Left ventricle myocardium superior (tissue), 1 donor: ENCODE results near the gene AMFR. TPM values are rescaled to one million over a fixed set of nuclear protein-coding genes. Genes with fewer than 3 reads are reported as not detected.

Source experiments
- ATAC-seq: fragments of 200-7000 bp; cut with Tn5 transposase; one replicate; pipeline ENCODE4 v1.9.1; 2020; ENCODE audit warnings: mild to moderate bottlenecking, moderate library complexity
- DNase-seq: peaks from one replicate; pipeline ENCODE4 v3.0.0-alpha.2; 2020
- intact Hi-C: fragments of 100-400 bp; cut with micrococcal nuclease; formaldehyde crosslinking; loops from one replicate; pipeline ENCODE4 v1.11.0; 2022
- total RNA-seq: library from RNA; stranded (reverse); fragmentation: NEBNext Ultra II Directional; extraction: Animal tissue kit (Norgen Biotek cat#: 25700); gene quantifications from one replicate; pipeline ENCODE4 v1.2.1, GENCODE V29; 2021
- donor health status: DM: no; HTN: yes; CAD: no; lungs with severe emphysema.

AMFR gene
- total RNA-seq, 1 donor from 2014 or later, result 59.1 TPM

DNA sequence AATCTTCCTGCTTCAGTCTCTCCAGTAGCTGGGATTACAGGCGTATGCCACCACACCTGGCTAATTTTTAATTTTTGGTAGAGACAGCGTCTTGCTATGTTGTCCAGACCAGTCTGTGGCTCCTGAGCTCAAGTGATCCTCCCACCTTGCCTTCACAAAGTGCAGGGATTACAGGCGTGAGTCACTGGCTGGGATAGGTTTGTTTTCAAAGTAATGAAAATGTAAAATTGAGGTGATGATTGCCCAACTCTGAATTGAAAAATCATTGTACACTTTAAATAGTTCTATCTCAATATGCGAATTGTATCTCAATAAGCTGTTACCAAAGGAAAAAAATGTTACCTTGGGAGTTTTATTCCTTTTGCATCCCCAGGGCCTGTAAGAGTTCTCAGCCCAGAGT lies 1.2 kb upstream of the AMFR start:
- intact Hi-C loops, result no loop called here
- DNase-seq (no peak), ATAC-seq (no peak)

DNA sequence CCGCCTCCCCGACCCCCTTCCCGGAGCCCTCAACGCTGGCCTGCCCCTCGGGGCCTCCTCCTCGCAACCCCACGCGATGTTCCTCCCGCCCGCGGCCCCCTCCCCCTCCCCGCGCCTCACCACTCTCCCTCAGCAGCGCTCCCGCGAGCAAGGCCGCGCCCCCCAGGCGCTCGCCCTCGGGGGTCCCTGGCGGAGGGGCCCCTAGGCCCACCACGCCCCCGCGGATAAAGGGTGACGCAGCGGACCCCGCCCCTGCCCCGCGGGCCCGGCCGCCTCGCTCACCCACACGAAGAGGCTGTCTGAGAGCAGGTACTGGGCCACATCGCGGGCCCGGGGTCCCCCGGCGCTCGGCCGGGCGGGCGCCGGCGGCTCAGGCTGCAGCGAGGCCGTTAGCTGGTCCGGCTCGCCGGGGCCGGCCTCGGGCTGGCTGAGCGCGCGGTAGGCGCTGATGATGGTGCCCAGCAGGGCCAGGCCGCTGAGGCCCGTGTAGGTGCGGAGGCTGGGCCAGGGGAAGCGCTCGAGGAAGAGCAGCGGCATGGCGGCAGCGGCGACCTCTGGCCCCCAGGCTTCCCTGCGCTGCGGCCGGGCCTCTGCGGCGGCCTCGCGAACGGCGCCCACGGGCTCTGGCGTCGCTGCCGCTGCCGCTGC lies 430 bp downstream of the AMFR start:
- ATAC-seq (peak; percentile 40), DNase-seq (peak; percentile 58)
- intact Hi-C loops, result no loop called here

DNA sequence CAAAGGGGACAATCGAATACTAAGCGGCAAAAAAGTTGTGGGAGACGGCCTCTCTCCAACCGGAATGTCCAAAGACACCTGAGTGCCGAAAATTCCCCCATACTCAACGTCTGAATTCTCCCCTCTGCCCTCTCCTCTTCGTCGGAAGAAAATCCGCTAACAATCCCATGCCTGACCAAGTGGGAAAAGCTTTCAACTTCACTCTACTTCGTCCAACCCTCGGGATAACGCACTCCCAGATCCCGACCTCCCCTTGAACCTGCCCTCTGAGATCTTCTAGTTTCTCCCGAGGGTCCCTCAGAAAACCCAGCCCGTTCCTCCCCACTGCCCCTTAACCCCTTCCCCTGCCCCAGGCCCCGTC lies 961 bp downstream of the AMFR start:
- intact Hi-C loops, result no loop called here
- no peak for DNase-seq
- peak; percentile 5 for ATAC-seq

DNA sequence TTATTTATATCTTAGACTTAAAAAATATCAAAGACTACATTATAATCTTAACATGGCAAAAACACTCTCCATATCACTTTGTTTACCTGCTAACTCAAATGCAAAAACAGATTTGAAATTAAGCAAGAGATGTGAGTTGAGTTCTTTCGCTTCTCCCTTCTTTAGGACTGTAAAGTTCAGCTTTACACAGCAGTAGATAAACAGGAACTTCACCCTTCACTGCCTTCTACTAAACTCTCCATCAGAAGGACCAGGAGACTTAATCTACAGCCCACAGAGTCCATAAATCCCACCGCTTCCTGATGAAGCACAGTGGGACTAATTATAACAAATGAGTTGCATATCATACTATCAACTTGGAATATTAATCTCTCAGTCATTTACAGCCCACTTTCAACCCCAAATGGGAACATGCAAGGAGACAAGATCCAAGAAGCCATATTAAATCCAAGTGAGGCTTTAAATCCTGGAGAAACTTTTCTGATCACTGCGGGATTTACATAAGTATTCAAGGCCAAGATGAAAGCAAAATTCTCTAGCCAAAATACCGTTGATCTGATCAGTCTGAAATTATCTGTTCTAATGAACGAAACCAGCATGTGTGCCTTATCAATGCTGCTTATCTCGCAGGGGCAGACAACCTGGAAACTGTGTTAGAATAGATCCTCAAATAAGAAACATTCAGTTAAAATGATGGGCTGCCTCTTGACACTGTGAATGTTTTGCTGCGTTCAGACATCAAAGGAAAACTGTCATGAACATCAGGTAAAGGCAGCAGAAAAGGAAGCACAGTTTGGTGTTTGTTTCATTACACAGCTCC lies 1.6 kb downstream of the AMFR start:
- DNase-seq (no peak), ATAC-seq (no peak)
- intact Hi-C loops, result no loop called here

DNA sequence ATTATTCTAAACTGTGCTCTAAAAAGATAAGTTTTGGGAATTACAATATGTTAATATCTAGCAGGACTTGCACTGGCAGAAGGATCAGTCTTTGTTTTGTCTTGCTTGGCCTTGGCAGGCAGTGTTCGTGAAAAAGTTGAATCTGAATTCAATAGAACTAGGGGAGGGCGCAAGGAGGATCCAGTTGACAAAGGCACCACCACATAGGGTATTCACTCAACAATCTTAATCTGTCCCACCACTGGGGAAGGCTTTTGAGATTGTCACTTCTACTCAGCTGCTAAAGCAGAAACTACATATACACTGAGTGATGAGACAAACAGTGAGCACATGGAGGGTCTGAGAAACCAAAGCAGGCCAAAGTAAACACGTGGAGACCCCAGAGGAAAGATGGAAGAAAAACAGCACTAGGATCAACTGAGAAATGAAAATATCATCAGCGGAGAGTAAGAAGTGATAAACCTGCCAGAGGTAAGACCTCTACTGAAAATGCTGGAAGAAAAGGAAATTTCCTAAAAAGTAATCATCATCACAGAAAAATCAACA lies 2.4 kb downstream of the AMFR start:
- intact Hi-C loops, result no loop called here
- DNase-seq (no peak), ATAC-seq (no peak)

DNA sequence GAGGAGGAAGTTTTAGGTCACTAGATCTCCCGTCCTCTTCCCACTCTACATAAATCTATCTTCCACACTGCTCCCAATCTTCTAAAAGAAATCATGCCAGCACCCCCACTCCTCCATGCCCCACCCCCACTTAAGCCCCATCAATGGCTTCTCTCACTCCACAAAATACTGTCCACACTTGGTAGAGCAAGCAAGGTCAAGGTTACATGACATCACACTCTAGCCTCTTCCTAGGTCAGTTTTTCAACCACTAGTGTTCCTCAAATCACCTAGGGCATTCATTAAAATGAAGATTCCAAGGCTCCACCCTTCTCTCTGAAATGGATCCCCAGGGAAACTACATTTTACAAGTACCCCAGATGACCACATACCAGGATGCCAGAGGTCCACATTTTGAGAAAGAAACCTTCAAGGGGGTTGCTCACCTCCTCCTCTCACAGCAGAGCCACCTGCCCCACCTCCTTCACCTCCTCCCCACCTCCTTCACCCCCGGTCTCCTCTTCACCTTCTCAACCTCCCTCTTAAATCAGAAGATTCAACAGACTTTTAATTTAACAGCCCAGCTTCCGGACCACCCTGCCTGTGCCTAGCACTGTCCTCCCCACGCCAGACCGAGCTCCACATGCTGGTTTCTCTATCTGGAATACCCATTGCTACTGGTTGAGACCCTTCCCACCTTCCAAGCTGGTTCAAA lies 3.2 kb downstream of the AMFR start:
- DNase-seq (no peak), ATAC-seq (no peak)
- intact Hi-C loops, result no loop called here

DNA sequence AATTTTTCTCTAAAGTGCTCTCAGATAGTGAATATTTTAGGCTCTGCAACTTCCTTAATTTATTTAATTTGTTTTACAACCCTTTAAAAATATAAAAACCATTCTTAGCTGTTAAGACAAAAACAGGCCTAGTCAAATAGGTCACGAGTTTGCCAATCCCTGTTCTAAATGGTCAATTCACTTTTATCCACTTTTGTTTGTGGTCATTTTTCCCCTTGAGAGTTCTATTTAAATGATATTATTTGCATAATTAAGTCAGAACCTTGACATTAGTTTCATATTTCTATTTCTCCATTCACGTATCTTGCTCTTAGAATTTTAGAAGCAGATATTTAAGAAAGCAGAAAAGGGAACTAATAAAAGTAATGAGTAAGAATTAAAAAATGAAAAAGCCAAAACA lies 4.0 kb downstream of the AMFR start:
- no peak for DNase-seq
- ATAC-seq, result no peak
- intact Hi-C loops, result no loop called here

DNA sequence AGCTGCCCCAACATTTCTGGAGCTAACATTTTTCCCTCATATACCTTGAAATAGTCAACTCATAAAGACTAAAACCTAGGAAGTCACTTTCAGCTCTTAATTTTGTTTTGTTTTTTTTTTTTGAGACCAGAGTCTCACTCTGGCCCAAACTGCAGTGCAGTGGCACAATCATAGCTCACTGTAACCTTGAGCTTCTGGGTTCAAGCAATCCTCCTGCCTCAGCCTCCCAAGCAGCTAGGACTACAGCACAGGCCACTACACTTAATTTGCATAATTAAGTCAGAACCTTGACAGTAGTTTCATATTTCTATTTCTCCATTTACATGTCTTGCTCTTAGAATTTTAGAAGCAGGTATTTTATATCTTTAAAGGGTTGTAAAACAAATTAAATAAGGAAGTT lies 4.7 kb downstream of the AMFR start:
- no peak for ATAC-seq
- no peak for DNase-seq
- intact Hi-C loops, result no loop called here

DNA sequence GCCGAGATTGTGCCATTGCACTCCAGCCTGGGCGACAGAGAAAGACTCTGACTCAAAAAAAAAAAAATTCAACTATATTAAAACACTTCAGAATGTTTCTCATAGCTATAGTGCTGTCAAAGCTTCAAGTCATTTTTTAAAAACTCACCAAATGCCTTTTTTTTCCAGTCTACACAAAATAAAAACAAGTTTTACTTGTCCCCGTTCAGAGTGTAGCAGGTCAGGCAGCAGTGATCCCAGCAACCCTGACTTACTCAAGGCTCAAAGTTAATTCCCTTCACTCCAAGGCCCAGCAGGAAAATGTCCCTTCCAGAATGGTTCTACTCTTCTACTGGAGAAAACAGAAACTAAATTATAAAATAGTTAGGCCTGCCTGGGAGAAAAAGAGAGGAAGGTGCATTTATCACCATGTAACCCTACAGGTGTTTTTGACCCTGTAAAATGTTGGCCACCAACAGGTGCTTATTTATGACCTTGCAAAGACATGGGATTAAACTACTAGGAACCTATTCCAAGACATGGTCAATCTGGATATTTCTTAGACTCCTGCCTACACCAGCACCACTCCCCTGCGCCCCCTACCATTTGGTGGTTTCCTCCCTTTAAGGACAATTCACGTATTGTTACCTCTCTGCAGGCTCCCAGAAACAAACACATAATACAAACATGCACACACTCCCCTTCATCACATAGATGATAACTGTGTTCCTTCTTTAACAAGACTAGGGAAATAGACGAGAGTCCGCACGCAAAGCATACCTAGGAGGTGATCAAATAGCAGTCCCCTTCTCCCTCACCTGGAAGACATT lies 5.4 kb downstream of the AMFR start:
- DNase-seq, result no peak
- intact Hi-C loops, result no loop called here
- ATAC-seq, result no peak

DNA sequence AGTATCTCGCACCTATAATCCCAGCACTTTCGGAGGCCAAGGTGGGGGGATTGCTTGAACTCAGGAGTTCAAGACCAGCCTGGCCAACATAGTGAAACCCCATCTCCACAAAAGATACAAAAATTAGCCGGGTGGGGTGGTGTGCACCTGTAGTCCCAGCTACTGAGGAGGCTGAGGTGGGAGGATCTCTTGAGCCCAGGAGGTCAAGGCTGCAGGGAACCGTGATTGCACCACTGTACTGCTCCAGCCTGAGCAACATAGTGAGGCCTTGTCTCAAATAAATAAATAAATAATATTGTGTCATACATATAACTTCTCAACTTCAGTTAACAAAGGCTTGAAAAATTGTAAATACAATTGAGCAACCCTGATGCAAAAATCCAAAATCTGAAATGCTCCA lies 8.2 kb downstream of the AMFR start:
- no peak for DNase-seq
- no peak for ATAC-seq
- intact Hi-C loops, result no loop called here

DNA sequence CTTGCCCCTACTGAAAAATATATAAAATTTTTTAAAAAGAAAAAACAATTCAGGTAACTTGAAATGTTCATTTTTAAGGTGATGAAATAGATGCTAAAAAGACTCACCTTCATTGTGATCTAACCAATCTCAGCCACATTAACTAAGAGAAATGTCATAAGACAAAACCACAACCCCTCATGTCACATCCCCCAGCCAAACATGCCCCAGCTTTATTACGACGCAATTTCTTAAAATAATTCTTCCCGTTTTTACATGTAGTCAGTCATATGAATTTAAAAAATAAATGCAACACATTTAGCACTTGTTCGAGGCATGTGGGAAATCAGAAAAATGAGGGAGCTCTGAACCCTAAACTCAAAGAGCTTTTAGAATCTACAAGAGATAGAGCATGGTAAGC lies 9.5 kb downstream of the AMFR start:
- intact Hi-C loops, result no loop called here
- ATAC-seq (no peak), DNase-seq (no peak)

DNA sequence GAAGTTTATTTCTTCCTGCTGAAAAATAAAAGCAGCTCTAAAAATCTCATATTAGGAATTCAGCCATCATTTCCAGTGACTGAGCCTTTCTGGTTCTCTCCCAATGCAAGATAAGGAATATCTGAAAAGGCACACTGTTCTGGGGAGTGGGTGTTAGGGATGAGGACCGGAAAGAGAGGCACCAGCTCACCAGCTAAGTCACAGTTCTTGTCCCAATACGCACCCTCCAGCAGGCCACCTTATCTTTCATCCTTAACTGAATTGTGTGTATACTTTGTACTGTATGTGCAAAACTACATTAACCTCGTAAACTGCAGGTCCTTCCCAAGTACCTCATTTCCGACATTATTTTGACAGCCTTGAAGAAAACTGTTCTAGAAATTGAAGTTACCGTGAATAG lies 11.0 kb downstream of the AMFR start:
- no peak for ATAC-seq

DNA sequence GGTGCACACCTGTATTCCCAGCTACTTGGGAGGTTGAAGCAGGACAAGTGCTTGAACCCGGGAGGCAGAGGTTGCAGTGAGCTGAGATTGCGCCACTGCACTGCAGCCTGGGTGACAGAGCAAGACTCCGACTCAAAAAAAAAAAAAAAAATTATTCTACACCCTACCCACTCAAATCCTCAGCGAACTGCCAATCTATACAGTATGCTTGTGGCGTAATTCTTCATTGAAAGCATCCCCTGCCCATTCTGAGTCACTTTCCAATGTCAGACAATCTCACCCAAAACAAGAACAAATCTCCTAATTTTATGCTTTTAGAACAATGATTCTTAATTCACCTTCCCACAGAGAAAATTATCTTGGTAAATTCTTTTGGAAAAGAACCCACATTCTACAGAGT lies 12.0 kb downstream of the AMFR start:
- ATAC-seq (no peak), DNase-seq (no peak)
- intact Hi-C loops, result no loop called here

More for the DNA sequence above, 11.0 kb downstream of the AMFR start:
- intact Hi-C loops, result no loop called here
- DNase-seq, result no peak

DNA sequence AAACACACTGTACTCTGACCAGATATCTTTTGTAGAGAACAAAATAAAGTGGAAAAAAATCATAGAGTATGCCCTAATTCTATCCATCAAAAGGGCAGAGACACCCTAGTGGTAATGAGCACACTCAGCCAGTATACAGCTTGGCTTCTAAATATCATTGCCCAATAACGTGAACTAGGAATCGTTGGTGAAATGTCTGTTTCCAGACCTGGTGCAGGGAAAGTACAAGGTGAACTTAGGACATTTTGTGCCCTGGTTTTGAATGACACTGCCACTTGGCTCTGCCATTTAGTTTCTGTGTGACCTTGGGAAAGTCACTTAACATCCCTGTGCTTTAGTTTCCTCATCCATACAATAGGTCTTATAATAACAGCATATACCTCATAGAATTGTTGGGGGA lies 13.7 kb downstream of the AMFR start:
- intact Hi-C loops, result no loop called here
- no peak for ATAC-seq
- no peak for DNase-seq

DNA sequence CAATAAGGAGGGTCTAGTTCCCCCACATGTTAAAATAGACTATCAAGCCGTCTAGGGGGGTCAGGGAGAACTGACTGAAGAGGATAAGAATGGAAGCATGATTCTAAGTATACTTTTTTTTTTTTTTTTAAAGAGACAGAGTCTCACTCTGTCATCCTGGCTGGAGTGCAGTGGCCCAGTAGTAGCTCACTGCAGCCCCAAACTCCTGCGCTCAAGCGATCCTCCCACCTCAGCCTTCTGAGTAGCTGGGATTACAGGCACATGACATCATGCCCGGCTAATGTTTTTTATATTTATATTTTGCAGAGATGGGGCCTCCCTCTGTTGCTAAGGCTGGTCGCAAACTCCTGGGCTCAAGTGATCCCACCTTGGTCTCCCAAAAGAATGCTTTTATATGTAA lies 14.2 kb downstream of the AMFR start:
- ATAC-seq, result no peak
- intact Hi-C loops, result no loop called here
- no peak for DNase-seq

DNA sequence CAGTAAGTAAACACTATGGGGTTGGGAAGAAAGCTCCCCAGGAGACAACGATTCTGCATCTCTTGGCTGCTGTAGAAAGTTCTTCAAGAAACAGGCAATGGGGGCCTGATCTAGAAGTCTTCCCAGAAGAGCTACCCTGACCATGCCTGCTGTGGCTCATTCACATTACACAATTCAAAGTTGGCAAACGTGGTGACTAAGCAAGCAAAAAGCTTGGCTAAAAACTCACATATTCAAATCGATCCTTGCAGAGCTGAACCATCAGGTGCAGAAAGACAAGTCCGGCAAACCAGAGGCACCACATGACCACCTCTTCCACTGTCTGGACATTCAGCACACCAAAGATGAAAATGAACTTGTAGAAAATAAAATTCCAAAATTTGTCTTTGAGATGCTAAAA lies 16.1 kb downstream of the AMFR start:
- intact Hi-C loops, result no loop called here
- no peak for DNase-seq

DNA sequence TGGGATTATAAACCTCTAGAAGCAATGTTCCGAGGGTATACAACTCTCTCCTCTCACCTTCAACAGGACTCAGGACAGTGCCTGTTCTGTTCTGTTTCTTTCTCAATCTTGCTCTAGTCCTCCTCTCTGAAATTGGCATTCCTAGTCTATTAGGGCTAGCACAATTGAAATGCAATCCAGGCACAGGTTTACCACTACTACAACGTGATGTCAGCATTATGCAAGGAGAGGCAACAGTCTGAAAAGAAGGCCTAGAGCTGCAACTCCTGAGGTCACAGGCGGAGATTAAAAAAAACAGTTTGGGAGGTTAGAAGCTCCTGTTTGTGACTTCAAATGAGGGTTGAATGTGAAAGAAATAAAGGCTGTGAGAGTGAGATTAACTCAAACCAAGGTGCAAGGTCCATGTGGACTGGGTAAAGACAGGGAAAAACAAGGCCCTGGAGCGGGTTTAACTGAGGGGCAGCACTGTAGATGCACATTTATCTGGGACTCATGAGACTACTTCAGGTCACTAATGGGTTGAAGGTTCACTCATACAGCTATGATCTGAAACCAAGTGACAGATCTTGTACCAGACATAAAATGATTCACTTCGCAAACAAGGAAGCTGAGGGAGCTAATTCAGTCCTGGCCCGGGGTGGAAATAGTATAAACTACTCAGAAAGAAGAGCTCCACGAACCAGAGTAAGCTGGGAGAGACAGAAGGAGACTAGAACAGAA lies 16.8 kb downstream of the AMFR start:
- ATAC-seq (no peak), DNase-seq (no peak)
- intact Hi-C loops, result no loop called here

More for the DNA sequence above, 16.1 kb downstream of the AMFR start:
- no peak for ATAC-seq

DNA sequence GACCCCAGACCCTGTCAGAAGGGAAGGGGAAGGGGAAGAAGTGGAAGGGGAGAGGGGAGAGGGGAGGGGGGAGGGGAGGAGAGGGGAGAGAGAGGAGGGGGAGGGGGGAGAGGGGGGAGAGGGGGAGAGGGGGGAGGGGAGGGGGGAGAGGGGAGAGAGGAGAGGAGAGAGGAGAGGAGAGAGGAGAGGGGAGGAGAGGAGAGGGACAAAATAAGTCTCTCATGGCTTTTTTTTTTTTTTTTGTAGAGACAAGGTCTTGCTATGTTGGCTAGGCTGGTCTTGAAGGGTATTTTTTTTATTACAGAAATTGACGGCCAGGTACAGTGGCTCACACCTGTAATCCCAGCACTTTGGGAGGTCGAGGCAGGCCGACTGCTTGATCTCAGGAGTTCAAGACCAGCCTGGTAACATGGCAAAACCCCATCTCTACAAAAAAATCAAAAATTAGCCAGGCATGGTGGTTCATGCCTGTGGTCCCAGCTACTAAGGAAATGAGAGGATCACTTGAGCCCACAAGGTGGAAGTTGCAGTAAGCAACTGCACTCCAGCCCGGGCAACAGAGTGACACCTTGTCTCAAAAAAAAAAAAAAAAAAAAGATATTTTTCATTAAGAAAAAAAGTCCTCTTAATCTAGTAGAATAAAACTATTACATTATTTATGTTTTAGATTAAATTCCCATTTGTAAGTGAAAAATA lies 19.2 kb downstream of the AMFR start:
- intact Hi-C loops, result no loop called here
- DNase-seq (no peak), ATAC-seq (no peak)
